Loucy (cell line): ENCODE measurements around the gene TMEM273.

Source experiments
- H2AFZ ChIP-seq: fragments of 200-600 bp; sonication (generic); 2 replicates; pipeline ENCODE4 v1.6.0; 2016; ENCODE audit warnings: antibody characterized with exemption, mild to moderate bottlenecking, low read length, moderate library complexity
- H3F3A ChIP-seq: fragments of 200-600 bp; 2 replicates; pipeline ENCODE4 v1.6.0; 2016; ENCODE audit warnings: antibody characterized with exemption, low read depth, mild to moderate bottlenecking
- H3K27me3 ChIP-seq: fragments of 200-600 bp; sonication (generic); 2 replicates; pipeline ENCODE4 v1.6.1; 2014; ENCODE audit warnings: low read length, mild to moderate bottlenecking; ENCODE audit not compliant: insufficient read depth, poor library complexity, severe bottlenecking
- H3K36me3 ChIP-seq: fragments of 200-600 bp; sonication (generic); 2 replicates; pipeline ENCODE4 v1.6.1; 2016; ENCODE audit warnings: low read length; ENCODE audit not compliant: insufficient read depth
- H3K4me1 ChIP-seq: fragments of 200-600 bp; sonication (generic); 2 replicates; pipeline ENCODE4 v1.5.1; 2014; ENCODE audit warnings: low read length, mild to moderate bottlenecking; ENCODE audit not compliant: insufficient read depth, poor library complexity, severe bottlenecking
- H3K4me2 ChIP-seq: fragments of 200-600 bp; sonication (generic); 2 replicates; pipeline ENCODE4 v1.6.0; 2014; ENCODE audit warnings: antibody characterized with exemption, low read length, low read depth, mild to moderate bottlenecking; ENCODE audit not compliant: poor library complexity, severe bottlenecking
- H3K4me3 ChIP-seq: fragments of 200-600 bp; sonication (generic); 2 replicates; pipeline ENCODE4 v1.5.1; 2014; ENCODE audit warnings: low read length, mild to moderate bottlenecking, mixed read lengths; ENCODE audit not compliant: poor library complexity, severe bottlenecking
- H3K79me2 ChIP-seq: fragments of 200-600 bp; sonication (generic); 2 replicates; pipeline ENCODE4 v1.6.1; 2014; ENCODE audit warnings: low read length; ENCODE audit not compliant: insufficient read depth
- H3K9ac ChIP-seq: fragments of 200-600 bp; sonication (generic); 2 replicates; pipeline ENCODE4 v1.6.0; 2014; ENCODE audit warnings: mild to moderate bottlenecking, low read depth, low read length, moderate library complexity; ENCODE audit not compliant: poor library complexity, severe bottlenecking
- H3K9me2 ChIP-seq: fragments of 200-600 bp; sonication (generic); replicated peaks from 2 replicates; pipeline ENCODE4 v1.6.1; 2016; ENCODE audit warnings: low read depth, low read length, mixed read lengths
- H3K9me3 ChIP-seq: fragments of 200-600 bp; sonication (generic); 2 replicates; pipeline ENCODE4 v1.6.1; 2014; ENCODE audit warnings: mild to moderate bottlenecking, antibody characterized with exemption, low read length, low read depth; ENCODE audit not compliant: insufficient read depth
- H4K20me1 ChIP-seq: fragments of 200-600 bp; sonication (generic); 2 replicates; pipeline ENCODE4 v1.6.0; 2014; ENCODE audit warnings: antibody characterized with exemption, low read length, mild to moderate bottlenecking; ENCODE audit not compliant: insufficient read depth, poor library complexity, severe bottlenecking
- CTCF ChIP-seq: fragments of 200-600 bp; sonication (generic); conservative IDR thresholded peaks from 2 replicates; pipeline ENCODE4 v1.5.1; 2014; ENCODE audit warnings: mild to moderate bottlenecking, antibody characterized with exemption, low read length
- EZH2phosphoT487 ChIP-seq: fragments of 200-600 bp; IDR thresholded peaks from 2 replicates; pipeline ENCODE4 v1.6.1; 2018; ENCODE audit warnings: antibody characterized with exemption, mild to moderate bottlenecking, moderate library complexity, borderline replicate concordance

The TMEM273 gene

GRCh38 chr10:49177391-49178355 lies 10.5 kb downstream of the TMEM273 start:
- Histone ChIP-seq H3K27me3 (no peaks in the 10 kb centered on the region), H3K9me3 (no peaks in the 10 kb centered on the region), H3F3A (0 out of 2 replicates have a peak, but pooled peaks cover 2% of the 10 kb centered on the region), H2AFZ (no peak overlapping the region), H3K4me1 (peaks cover 6% of the 10 kb centered on the region), H3K4me2 (no peak overlapping the region), H3K9ac (no peak overlapping the region), H3K36me3 (no peaks in the 10 kb centered on the region), H3K9me2 (no peaks in the 10 kb centered on the region), H3K79me2 (no peaks in the 10 kb centered on the region), H4K20me1 (no peaks in the 10 kb centered on the region), H3K4me3 (no peak overlapping the region)
- TF ChIP-seq EZH2phosphoT487 (no peak), CTCF (no peak)

GRCh38 chr10:49176310-49177268 lies 11.6 kb downstream of the TMEM273 start:
- H3K4me1 ChIP-seq: peaks cover 6% of the 10 kb centered on the region
- no peaks in the 10 kb centered on the region for H4K20me1 ChIP-seq
- H3K9ac ChIP-seq: no peak overlapping the region
- H2AFZ ChIP-seq: no peak overlapping the region
- H3K79me2 ChIP-seq: no peaks in the 10 kb centered on the region
- H3F3A ChIP-seq: 0 out of 2 replicates have a peak, but pooled peaks cover under 1% of the 10 kb centered on the region
- no peak overlapping the region for H3K4me2 ChIP-seq
- no peak overlapping the region for H3K4me3 ChIP-seq
- H3K9me3 ChIP-seq: no peaks in the 10 kb centered on the region
- no peaks in the 10 kb centered on the region for H3K36me3 ChIP-seq
- no peaks in the 10 kb centered on the region for H3K27me3 ChIP-seq
- TF ChIP-seq CTCF (no peak), EZH2phosphoT487 (no peak)
- no peaks in the 10 kb centered on the region for H3K9me2 ChIP-seq

GRCh38 chr10:49175587-49176309 lies 12.4 kb downstream of the TMEM273 start:
- Histone ChIP-seq H2AFZ (no peak overlapping the region), H3F3A (no peaks in the 10 kb centered on the region), H3K36me3 (no peaks in the 10 kb centered on the region), H3K4me3 (no peak overlapping the region), H3K4me1 (peaks cover 6% of the 10 kb centered on the region), H3K4me2 (no peak overlapping the region), H3K79me2 (no peaks in the 10 kb centered on the region), H3K9me3 (no peaks in the 10 kb centered on the region), H3K9me2 (no peaks in the 10 kb centered on the region), H3K9ac (no peak overlapping the region), H3K27me3 (no peaks in the 10 kb centered on the region), H4K20me1 (no peaks in the 10 kb centered on the region)
- TF ChIP-seq EZH2phosphoT487 (no peak), CTCF (no peak)
